IMR-90 (cell line): ENCODE data around the gene IKBKE.

Experiments
- CTCF ChIP-seq: conservative IDR thresholded peaks from 2 replicates; pipeline ENCODE4 v1.5.1; 2012; ENCODE audit warnings: mild to moderate bottlenecking, low read depth, low read length, improper control_type of control experiment
- MAFK ChIP-seq: IDR thresholded peaks from 2 replicates; pipeline ENCODE4 v1.6.1; 2012; ENCODE audit warnings: low read depth, low read length, improper control_type of control experiment
- MAZ ChIP-seq: IDR thresholded peaks from 2 replicates; pipeline ENCODE4 v1.6.1; 2012; ENCODE audit warnings: low read depth, mild to moderate bottlenecking, low read length, improper control_type of control experiment, moderate library complexity, borderline replicate concordance
- MXI1 ChIP-seq: IDR thresholded peaks from 2 replicates; pipeline ENCODE4 v1.6.1; 2012; ENCODE audit warnings: low read depth, mild to moderate bottlenecking, low read length, moderate library complexity, borderline replicate concordance
- POLR2A ChIP-seq: IDR thresholded peaks from 2 replicates; pipeline ENCODE4 v1.6.1; 2012; ENCODE audit warnings: mild to moderate bottlenecking, low read depth, low read length
- RCOR1 ChIP-seq: IDR thresholded peaks from 2 replicates; pipeline ENCODE4 v1.6.1; 2012; ENCODE audit warnings: mild to moderate bottlenecking, low read length, improper control_type of control experiment; ENCODE audit not compliant: insufficient replicate concordance
- SMC3 ChIP-seq: fragments of 150-350 bp; IDR thresholded peaks from 2 replicates; pipeline ENCODE4 v1.6.1; 2016; ENCODE audit warnings: low read depth, mild to moderate bottlenecking, antibody characterized with exemption, low read length, moderate library complexity
- USF2 ChIP-seq: fragments of 150-350 bp; IDR thresholded peaks from 2 replicates; pipeline ENCODE4 v1.6.1; 2017; ENCODE audit warnings: mild to moderate bottlenecking, antibody characterized with exemption, low read length, low read depth

GRCh38 chr1:206447792-206448191 lies 22.5 kb upstream of the IKBKE start:
- TF ChIP-seq SMC3 (no peak), CTCF (no peak), MXI1 (no peak), POLR2A (no peak), RCOR1 (no peak), MAFK (no peak), MAZ (no peak), USF2 (no peak)
